Panc1 (cell line): ENCODE measurements around the gene SUPT6H. TPM values are rescaled to one million over a fixed set of nuclear protein-coding genes. Genes with fewer than 3 reads are reported as not detected.

ENCODE experiments used
- ATAC-seq: fragments of 200-7000 bp; cut with Tn5 transposase; 2 replicates; pipeline ENCODE4 v1.9.1; 2020; ENCODE audit warnings: mild to moderate bottlenecking, moderate library complexity
- BruUV-seq: library from RNA; stranded (reverse); fragments of 400-500 nt; replicated peaks from 2 replicates; lab custom pipeline; 2021; lab: Mats Ljungman, UMichigan
- CTCF ChIA-PET: fragments of 300-600 bp; sonication (Branson Sonifier 250); formaldehyde crosslinking; loops from one replicate; lab custom pipeline; 2022; ENCODE audit warnings: antibody characterized with exemption; lab: Charles Lee
- POLR2A ChIA-PET: fragments of 300-600 bp; sonication (Branson Sonifier 250); formaldehyde crosslinking; loops from one replicate; lab custom pipeline; 2022; ENCODE audit warnings: antibody characterized with exemption; lab: Charles Lee
- DNase-seq: peaks from one replicate; pipeline ENCODE4 v3.0.0-alpha.2; 2010; ENCODE audit warnings: low read depth, low spot score
- H3K27ac ChIP-seq: 2 replicates; pipeline ENCODE4 v1.5.1; 2011; ENCODE audit warnings: mild to moderate bottlenecking, low read length, inconsistent platforms
- H3K27me3 ChIP-seq: fragments of 200-500 bp; sonication (Bioruptor generic); 2 replicates; pipeline ENCODE4 v1.6.0; 2014; ENCODE audit warnings: low read length, inconsistent platforms; ENCODE audit not compliant: control insufficient read depth, insufficient read depth
- H3K36me3 ChIP-seq: fragments of 200-500 bp; sonication (Bioruptor generic); 2 replicates; pipeline ENCODE4 v1.5.1; 2014; ENCODE audit warnings: inconsistent platforms, mild to moderate bottlenecking, low read length, moderate library complexity; ENCODE audit not compliant: control insufficient read depth, insufficient read depth
- H3K4me1 ChIP-seq: 2 replicates; pipeline ENCODE4 v1.5.1; 2011; ENCODE audit warnings: inconsistent platforms, mild to moderate bottlenecking, low read length, moderate library complexity; ENCODE audit not compliant: control insufficient read depth, insufficient read depth
- H3K4me3 ChIP-seq, 2 experiments: 2 replicates each; pipeline ENCODE4 v1.5.1; 2011 to 2012; ENCODE audit warnings: low read depth in 2 of 2, low read length in 2 of 2, mild to moderate bottlenecking in 2 of 2, inconsistent platforms in 1 of 2, moderate library complexity in 1 of 2
- H3K9me3 ChIP-seq: fragments of 200-500 bp; sonication (Bioruptor generic); 2 replicates; pipeline ENCODE4 v1.5.1; 2014; ENCODE audit warnings: low read depth, mild to moderate bottlenecking, inconsistent platforms, low read length, moderate library complexity; ENCODE audit not compliant: control insufficient read depth, insufficient read depth
- POLR2AphosphoS5 ChIP-seq: IDR thresholded peaks from 2 replicates; pipeline ENCODE4 v1.6.1; 2012; ENCODE audit warnings: mild to moderate bottlenecking, low read depth, low read length, moderate library complexity
- TCF7L2 ChIP-seq: IDR thresholded peaks from 2 replicates; pipeline ENCODE4 v1.6.1; 2011; ENCODE audit warnings: mild to moderate bottlenecking, low read depth, low read length, inconsistent platforms
- in situ Hi-C: cut with HindIII; loops from 2 replicates; pipeline ENCODE4 v1.10.0; 2016; ENCODE audit warnings: low sequenced_read_pairs, low pct_unique_long_range_greater_than_20kb
- intact Hi-C: fragments of 100-400 bp; cut with micrococcal nuclease; formaldehyde crosslinking; loops from one replicate; pipeline ENCODE4 v1.10.0; 2022; ENCODE audit not compliant: unreplicated experiment
- total RNA-seq: library from RNA; stranded (reverse); gene quantifications from one replicate; pipeline ENCODE4 v1.2.1, GENCODE V29; 2021; ENCODE audit not compliant: unreplicated experiment

Gene SUPT6H
- total RNA-seq, 1 experiment from 2014 or later = 108 TPM

DNA sequence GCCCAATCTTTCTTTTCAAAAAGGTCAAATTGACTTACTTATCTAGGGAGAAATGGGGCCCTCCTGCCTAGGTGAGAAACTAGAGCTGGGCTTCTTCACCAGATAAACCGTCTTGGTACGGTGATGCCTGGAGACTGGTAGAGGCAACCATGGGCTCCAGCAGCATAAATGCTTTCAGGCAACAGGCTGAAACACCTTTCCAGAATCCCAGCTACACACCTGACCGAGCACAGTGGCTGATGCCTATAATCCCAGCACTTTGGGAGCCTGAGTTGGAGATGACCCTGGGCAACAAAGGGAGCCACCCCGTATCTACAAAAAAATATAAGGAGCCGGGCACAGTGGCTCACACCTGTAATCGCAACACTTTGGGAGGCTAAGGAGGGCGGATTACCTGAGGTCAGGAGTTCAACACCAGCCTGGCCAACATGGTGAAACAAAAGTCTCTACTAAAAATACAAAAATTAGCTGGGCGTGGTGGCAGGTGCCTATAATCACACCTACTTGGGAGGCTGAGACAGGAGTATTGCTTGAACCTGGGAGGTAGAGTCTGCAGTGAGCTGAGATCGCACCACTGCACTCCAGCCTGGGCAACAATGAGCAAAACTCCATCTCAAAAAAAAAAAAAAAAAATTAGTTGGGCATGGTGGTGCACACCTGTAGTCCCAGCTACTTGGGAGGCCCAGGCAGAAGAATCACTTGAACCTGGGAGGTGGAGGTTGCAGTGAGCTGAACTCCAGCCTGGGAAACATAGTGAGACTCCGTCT, 89.8 kb downstream of the SUPT6H start:
- Histone ChIP-seq H3K27ac (no peak overlapping the region), H3K4me3 (no peak overlapping the region), H3K27me3 (no peaks in the 10 kb centered on the region), H3K4me1 (peaks cover 38% of the 10 kb centered on the region), H3K9me3 (no peaks in the 10 kb centered on the region), H3K36me3 (no peaks in the 10 kb centered on the region; the same call in 1 of the 2 replicates)
- TF ChIP-seq POLR2AphosphoS5 (0 out of 2 replicates have a peak, but pooled peaks have one; percentile 30), TCF7L2 (no peak)
- POLR2A ChIA-PET = interaction anchor here (4.5 kb wide), 1 partner anchor 25 kb away, joined by 25 read pairs; the partner anchor contains the start of gene TLCD1
- CTCF ChIA-PET = interaction anchor here (0.6 to 8.4 kb wide), 9 partner anchors 10 to 427 kb away, joined by 3 to 123 read pairs (median 3); partner anchors contain the start of genes NEK8 and TLCD1
- no peak for DNase-seq
- ATAC-seq = no peak
- BruUV-seq = no TSS peak
- in situ Hi-C loops (no loop called here), intact Hi-C loops (no loop called here)

Other genes starting within 250 kb of the SUPT6H start
- not detected for gene SLC13A2, start 188.6 kb upstream of the SUPT6H start, total RNA-seq
- gene FOXN1, start 155.9 kb upstream of the SUPT6H start, total RNA-seq = not detected
- 44.7 TPM for gene UNC119, start 109.6 kb upstream of the SUPT6H start, total RNA-seq
- gene PIGS, start 90.7 kb upstream of the SUPT6H start, total RNA-seq = 78.8 TPM
- 13.4 TPM for gene ALDOC, start 85.3 kb upstream of the SUPT6H start, total RNA-seq
- gene SPAG5, start 63.2 kb upstream of the SUPT6H start, total RNA-seq = 152 TPM
- gene RSKR, start 48.0 kb upstream of the SUPT6H start, total RNA-seq = 17.2 TPM
- gene BLTP2, start 17.0 kb upstream of the SUPT6H start, total RNA-seq = 271 TPM
- gene SDF2, start 299 bp upstream of the SUPT6H start, total RNA-seq = 72.1 TPM
- gene PROCA1, start 49.7 kb downstream of the SUPT6H start, total RNA-seq = 4.9 TPM
- 284 TPM for gene RAB34, start 55.7 kb downstream of the SUPT6H start, total RNA-seq
- gene RPL23A, start 57.8 kb downstream of the SUPT6H start, total RNA-seq = 1,475 TPM
- 55.7 TPM for gene TLCD1, start 64.0 kb downstream of the SUPT6H start, total RNA-seq
- 11.9 TPM for gene NEK8, start 66.6 kb downstream of the SUPT6H start, total RNA-seq
- 108 TPM for gene TRAF4, start 81.8 kb downstream of the SUPT6H start, total RNA-seq
- 38.5 TPM for gene FAM222B, start 180.6 kb downstream of the SUPT6H start, total RNA-seq
- gene ERAL1, start 192.8 kb downstream of the SUPT6H start, total RNA-seq = 74.2 TPM
- 110 TPM for gene FLOT2, start 235.5 kb downstream of the SUPT6H start, total RNA-seq
- 5.2 TPM for gene DHRS13, start 240.9 kb downstream of the SUPT6H start, total RNA-seq